GM18526 (cell line): Measurements from ENCODE around the gene ITGA2.

Source experiments
- POLR2A ChIP-seq: IDR thresholded peaks from 3 replicates; pipeline ENCODE4 v1.6.1; 2011; ENCODE audit not compliant: insufficient read length; ENCODE audit errors: extremely low read depth

Gene ITGA2

DNA sequence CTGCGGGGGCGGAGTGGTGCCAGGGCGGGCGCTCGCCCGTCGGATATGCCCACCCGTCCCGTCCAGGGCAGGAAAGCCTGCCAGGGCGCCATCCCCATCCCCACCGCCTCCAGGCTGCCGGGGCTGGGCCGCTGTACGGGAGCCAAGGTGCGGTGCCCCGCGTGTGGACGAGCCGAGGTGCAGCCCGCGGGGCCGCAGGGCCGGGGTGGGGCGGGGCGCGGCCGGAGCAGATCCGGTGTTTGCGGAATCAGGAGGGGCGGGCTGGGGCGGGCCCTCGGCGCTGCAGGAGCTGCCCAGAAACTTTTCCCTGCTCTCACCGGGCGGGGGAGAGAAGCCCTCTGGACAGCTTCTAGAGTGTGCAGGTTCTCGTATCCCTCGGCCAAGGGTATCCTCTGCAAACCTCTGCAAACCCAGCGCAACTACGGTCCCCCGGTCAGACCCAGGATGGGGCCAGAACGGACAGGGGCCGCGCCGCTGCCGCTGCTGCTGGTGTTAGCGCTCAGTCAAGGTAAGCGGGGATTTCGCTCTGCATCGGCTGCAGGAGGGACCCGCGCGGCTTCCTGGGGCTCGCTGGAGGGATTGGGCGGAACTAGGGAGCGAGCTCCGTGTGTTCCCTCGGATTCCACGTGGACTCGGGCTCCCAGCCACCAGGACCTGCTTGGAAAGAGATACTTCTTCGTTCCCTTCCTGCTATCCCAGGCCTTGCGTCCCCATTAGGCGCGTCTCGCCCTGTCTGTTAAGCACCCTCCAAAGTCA, at the start of gene ITGA2:
Gene ITGA2, plus strand, starts transcription at position 328 of the 756 bp plus-strand sequence. Its CDS starts 117 bp downstream, at position 445.
- no peak for TF ChIP-seq POLR2A

DNA sequence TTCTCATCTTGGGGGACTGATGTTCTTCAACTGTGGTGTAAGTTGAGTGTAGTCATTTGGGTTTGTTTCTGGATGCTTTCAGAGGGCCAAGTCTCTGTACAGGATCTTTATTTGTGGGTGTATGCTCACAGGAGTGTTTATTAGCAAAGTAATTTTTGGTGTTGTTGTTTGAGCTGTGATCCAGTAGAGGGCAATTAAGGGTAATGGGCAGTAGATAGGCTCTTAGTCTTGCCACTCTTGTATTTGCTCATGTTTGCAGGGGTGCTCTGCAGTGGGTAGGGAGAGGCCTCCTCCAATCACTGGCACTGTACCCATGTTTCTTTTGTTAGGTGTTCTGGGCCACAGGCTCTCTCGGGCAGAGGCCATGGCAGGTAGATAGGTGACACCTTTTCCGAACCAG, 45.9 kb upstream of the ITGA2 start:
- no peak for TF ChIP-seq POLR2A

DNA sequence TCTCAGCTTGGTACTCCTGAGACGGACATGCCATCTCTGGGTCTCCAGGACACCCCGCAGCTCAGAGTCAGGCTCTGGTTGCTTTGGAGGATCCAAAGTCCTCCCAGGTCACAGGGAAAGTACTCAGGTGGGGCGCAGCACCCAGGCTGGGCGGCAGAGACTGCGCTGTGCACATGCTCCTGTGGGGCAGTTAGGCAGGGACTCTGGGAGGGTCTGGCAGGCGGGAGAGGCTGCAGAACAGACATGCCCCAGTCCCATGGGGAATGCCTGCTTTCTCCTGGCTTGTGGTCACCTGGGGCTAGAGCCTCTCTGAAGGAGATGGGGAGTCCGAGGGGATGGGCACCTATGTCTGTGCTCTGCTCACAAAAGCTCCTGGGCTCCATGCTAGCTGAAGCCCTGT, 45.3 kb upstream of the ITGA2 start:
- no peak for TF ChIP-seq POLR2A

DNA sequence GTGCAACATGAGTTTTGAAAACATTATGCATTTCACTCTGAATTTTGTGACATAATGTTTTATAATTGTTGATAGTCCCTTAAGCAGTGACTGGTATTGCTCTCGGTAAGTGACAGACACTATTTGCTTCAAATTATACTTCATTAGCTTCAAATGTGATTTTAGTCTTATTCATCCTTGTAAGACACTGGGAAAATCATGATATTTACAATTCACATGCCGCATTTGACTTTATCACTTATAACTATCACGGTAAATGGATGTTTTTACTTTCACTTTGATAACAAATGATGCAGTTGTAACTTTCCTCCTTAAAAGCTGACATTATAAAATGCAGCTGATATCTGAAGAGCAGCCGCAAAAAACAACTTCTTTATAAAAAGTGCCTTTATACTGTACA, 44.1 kb upstream of the ITGA2 start:
- TF ChIP-seq POLR2A: no peak

DNA sequence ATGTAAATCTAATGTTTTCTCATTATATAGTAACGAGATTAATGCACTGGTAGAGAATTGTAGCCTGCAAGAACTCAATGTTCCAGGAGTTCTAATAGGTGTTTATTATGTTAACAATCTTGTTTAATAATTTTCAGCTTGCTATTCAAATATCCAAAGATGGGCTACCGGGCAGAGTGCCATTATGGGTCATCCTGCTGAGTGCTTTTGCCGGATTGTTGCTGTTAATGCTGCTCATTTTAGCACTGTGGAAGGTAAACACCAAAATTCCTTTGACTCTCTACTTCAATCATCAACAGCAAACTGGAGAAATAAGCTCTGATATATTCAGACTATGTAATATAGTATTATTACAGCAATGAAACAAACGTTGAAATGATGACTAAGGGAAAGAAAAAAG, 41.9 kb upstream of the ITGA2 start:
- no peak for TF ChIP-seq POLR2A

DNA sequence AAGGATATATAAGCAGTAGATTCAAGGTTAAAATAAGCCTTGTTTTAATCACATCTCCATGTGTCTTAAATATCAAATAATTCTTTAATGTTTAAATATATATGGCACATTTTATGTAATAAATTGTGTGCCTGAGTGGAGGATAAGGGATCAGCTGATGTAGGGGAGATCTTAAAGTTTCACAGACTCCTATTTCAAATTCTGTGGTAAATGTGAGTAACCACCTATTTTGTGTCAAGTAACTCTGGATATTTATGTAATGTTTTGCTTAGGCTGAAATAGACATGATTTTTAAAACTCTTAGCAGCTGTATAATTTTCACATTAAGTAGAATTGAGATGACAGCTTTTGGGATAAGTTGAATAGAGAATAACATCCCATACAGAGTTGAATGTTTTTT, 41.3 kb upstream of the ITGA2 start:
- no peak for TF ChIP-seq POLR2A

DNA sequence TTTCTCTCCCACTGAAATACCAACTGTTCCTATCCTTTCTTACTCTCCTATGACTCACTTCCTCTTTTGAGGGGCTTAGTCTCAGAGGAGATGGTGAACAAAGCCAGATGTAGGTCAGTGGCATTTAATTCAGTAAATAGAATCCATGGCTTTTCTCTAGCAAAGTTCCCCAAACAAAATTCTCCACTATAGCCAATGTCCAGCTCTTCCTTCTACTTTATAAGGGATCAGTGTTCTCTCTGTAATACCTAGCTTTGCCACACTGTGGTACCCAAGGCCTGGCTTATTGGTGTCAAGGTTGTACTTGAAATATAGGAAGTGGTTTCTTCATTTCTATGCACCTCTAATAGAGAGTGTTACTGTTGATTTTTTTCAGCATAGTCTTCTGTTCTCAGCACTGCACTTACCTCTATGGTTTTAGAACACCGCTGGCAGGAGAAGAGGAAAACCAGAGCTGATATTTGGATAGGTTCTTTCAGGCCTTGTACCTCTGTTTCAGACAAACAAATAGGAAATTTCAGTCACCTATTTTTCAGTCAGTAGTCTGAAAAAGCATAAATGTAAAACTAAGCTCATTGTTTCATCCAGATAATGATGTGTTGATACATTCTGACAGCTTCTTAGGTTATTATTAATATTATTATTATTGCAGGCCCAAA, 40.6 kb upstream of the ITGA2 start:
- TF ChIP-seq POLR2A: no peak

DNA sequence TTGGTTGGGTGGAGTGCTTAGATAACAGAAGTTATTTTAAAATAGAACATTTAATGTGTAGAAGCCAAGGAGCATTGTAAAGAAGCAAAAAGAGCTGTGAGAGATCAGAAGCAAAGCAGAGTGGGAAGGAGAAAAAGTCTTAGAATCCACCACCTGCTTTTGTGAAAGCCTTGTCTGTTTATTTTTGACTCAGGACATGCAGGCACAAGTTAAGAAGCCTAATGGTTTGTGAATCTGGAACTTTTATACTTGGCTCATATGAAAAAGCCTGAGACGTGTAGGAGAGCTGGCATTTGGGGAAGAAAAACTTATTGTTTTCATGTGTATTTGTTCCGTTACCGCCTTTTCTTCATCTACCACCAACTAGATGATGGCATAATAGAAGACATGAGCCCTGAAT, 38.5 kb upstream of the ITGA2 start:
- no peak for TF ChIP-seq POLR2A

DNA sequence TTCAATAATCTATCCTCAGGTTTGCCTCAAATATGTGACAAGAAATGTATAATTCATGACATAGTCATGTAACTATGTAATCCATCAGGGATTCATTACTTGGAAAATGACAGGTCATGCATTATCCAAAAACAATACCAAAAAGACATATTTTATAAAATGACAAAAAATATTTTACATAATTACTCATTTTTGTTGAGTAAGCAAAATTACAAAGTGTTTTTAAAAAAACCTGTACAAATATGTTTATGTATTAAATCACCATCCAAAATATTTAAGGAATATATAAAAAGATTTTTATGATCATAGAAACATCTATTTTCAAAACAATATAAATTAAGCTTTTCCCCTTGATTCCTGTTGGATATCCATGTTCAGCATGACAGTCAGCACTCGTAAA, 36.7 kb upstream of the ITGA2 start:
- no peak for TF ChIP-seq POLR2A

DNA sequence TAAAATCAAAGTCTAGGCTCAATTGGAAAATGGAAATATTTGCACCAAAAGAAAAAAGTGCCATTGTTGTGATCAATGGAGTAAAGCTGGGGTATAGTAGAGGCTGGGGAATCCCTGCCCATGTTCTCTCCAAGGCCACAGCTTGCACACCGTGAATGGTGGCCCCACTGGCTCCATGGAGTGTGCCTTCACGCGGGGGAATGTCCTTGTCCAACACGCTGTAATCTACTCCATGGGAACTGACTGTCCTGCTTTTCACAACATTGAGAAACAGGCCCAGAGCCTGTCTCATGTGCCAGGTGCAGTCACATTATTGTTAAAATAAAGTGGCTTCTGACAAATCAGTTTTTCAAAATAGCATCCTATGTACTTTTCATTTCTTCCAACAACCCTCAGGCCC, 33.1 kb upstream of the ITGA2 start:
- TF ChIP-seq POLR2A: no peak

GRCh38 chr5:52956915-52957747, 32.0 kb upstream of the ITGA2 start:
- TF ChIP-seq POLR2A: no peak

- no peak for TF ChIP-seq POLR2A
These were observed 27.9 kb upstream of the ITGA2 start for GRCh38 chr5:52961274-52961681.

- no peak for TF ChIP-seq POLR2A
These were observed 25.5 kb upstream of the ITGA2 start for GRCh38 chr5:52963636-52964035.

- TF ChIP-seq POLR2A: no peak
These were observed 25.0 kb upstream of the ITGA2 start for GRCh38 chr5:52964138-52964537.

DNA sequence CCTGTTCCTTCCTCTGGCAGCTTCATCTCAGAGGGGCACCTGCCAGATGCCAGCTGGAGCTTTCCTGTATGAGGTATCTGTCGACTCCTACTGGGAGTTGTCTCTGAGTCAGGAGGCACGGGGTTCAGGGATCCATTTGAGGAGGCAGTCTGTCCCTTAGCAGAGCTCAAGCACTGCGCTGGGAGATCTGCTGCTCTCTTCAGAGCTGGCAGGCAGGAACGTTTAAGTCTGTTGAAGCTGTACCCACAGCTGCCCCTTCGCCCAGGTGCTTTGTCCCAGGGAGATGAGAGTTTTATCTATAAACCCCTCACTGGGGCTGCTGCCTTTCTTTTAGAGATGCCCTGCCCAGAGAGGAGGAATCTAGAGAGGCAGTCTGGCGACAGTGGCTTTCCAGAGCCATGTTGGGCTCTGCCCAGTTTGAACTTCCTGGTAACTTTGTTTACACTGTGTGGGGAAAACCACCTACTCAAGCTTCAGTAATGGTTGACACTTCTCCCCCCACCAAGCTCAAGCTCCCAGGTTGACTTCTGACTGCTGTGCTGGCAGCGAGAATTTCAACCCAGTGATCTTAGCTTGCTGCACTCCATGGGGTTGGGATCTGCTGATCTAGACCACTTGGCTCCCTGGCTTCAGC, 11.8 kb upstream of the ITGA2 start:
- TF ChIP-seq POLR2A: no peak

DNA sequence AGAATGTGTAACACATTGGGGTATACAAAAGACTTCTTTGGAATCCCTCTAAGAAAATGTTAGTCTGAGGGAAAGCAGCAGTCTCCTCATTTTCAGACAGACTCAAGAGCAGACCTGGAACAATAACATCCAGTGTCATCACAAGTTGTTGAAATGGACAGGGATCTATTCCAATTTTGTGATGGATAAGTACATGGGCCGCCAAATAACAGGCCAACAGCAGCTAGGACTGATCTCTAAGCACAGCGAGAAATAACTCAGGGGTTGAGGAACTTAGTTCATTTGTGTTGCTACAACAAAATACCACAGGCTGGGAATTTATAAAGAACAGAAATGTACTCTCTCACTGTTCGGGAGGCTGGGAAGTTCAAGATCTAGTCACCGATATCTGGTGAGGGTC, 7.6 kb upstream of the ITGA2 start:
- TF ChIP-seq POLR2A: no peak
